Spinal cord (tissue), 10 donors: ENCODE data around the gene LSG1. TPM values are rescaled to one million over a fixed set of nuclear protein-coding genes. Genes with fewer than 3 reads are reported as not detected.

Experiments
- DNase-seq, 6 donors: peaks; one replicate each; pipeline versions ENCODE4 v3.0.0 to v3.0.0-alpha.2; 2013 to 2015; ENCODE audit warnings: low spot score in 6 of 6, low read depth in 4 of 6
- H3K27ac ChIP-seq: one replicate; pipeline ENCODE4 v1.5.1; 2013; ENCODE audit warnings: low read depth, low read length, control low read depth
- H3K27me3 ChIP-seq: one replicate; pipeline ENCODE4 v1.6.1; 2013; ENCODE audit warnings: low read length; ENCODE audit not compliant: control insufficient read depth, insufficient read depth
- H3K36me3 ChIP-seq: one replicate; pipeline ENCODE4 v1.6.1; 2013; ENCODE audit warnings: low read length; ENCODE audit not compliant: control insufficient read depth, insufficient read depth
- H3K4me1 ChIP-seq: one replicate; pipeline ENCODE4 v1.6.1; 2013; ENCODE audit warnings: low read length; ENCODE audit not compliant: control insufficient read depth, insufficient read depth
- H3K4me3 ChIP-seq: one replicate; pipeline ENCODE4 v1.5.1; 2013; ENCODE audit warnings: low read depth, low read length, control low read depth
- H3K9me3 ChIP-seq: one replicate; pipeline ENCODE4 v1.6.1; 2013; ENCODE audit warnings: low read length; ENCODE audit not compliant: control insufficient read depth, insufficient read depth
- WGBS: methylation state at CpG from one replicate; pipeline ENCODE4 v1.1.5; 2013; ENCODE audit warnings: missing lambda C conversion rate; ENCODE audit not compliant: insufficient coverage; 5-methylcytosine and 5-hydroxymethylcytosine counted together
- polyA plus RNA-seq, 2 donors: library from polyadenylated mRNA; unstranded; fragments of 120-200 nt; gene quantifications; one replicate each; pipeline ENCODE4 v1.2.1, GENCODE V29; 2013; ENCODE audit not compliant: insufficient read length in 2 of 2
- total RNA-seq, 2 donors: library from RNA; depleted of rRNA in 1 of 2; stranded (reverse); fragments of 120-200 nt in 1 of 2; fragments of >200 nt in 1 of 2; gene quantifications; one replicate each; pipeline versions ENCODE4 v1.2.3 to v1.2.4, GENCODE V29; 2013 to 2014
- donor health status: healthy.

Gene LSG1
- total and polyA plus RNA-seq, 4 donors = 33.2 to 38.6 (median 36.1) TPM

DNA sequence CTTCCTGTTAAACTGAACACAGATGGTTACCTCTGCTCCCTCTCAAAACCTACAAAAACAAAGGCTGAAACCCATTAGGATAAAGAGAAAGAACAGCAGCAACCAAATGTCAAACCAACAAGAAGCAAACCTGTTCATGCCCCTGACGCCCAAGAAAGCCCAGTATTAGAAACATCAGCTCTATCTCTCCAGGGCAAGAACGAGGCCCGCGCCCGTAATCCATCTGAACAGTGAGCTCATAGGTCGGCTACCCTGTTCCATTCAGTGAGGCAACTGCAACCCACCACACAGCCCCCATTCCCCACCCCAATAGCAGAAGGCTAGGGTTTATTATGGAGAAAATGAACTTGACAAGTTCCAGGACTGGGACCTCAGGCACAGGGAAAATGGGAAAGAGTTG lies 10.0 kb downstream of the LSG1 start:
- no peak for DNase-seq
- no peak overlapping the region for H3K4me3 ChIP-seq
- no peaks in the 10 kb centered on the region for H3K4me1 ChIP-seq
- H3K27ac ChIP-seq = no peak overlapping the region
- WGBS = 90% methylated on average over 4 of the region's 6 CpGs
- H3K27me3 ChIP-seq = no peaks in the 10 kb centered on the region
- H3K36me3 ChIP-seq = peaks cover 25% of the 10 kb centered on the region
- no peaks in the 10 kb centered on the region for H3K9me3 ChIP-seq

DNA sequence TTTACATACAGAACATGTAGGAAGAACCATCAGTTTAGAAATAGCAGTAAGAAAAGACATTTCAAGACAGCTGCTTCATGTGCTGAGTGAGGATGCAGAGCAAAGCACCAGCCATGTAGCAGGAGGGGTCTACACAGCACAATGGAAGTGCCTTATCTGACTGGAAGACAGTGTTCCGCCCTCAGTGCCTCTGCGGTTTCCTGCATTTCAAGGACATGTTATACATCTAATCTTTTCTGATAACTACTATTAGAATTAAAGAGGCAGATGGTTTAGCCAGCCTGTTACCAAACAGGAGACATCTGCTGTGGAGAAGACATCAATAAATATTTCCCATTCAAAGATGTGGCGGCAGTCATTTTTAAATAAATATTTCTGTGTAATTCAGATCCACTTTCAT lies 10.6 kb downstream of the LSG1 start:
- WGBS = no CpG with 5 or more reads among the region's 3 CpGs
- Histone ChIP-seq H3K36me3 (peaks cover 25% of the 10 kb centered on the region), H3K27ac (no peak overlapping the region), H3K9me3 (no peaks in the 10 kb centered on the region), H3K4me1 (no peaks in the 10 kb centered on the region), H3K4me3 (no peak overlapping the region), H3K27me3 (no peaks in the 10 kb centered on the region)
- DNase-seq = peak in 1 of 6 donors; percentile 6

DNA sequence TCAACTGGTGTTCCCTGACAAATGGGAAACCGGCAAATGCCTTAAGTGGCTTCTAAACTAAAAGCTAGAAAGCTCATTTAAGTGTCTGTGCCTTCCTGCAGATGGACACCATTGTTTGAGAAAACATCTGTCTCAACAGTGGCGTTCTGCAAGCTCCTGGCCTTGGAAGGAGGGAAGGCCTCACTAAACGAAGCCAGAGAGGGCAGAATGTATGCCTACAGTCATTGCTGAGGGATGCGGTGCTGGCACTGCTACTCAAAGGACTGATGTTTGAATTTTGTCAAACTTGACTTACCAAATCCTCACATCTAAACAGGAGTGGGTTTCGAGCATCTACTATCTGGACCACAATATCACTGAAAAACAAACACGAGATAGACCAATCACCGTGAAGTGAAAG lies 12.2 kb downstream of the LSG1 start:
- no peak overlapping the region for H3K4me3 ChIP-seq
- whole genome bisulfite sequencing = 76% methylated on average over 4 of the region's 7 CpGs
- DNase-seq = no peak
- no peaks in the 10 kb centered on the region for H3K4me1 ChIP-seq
- H3K27ac ChIP-seq = no peak overlapping the region
- no peaks in the 10 kb centered on the region for H3K9me3 ChIP-seq
- H3K36me3 ChIP-seq = peaks cover 22% of the 10 kb centered on the region
- H3K27me3 ChIP-seq = no peaks in the 10 kb centered on the region

DNA sequence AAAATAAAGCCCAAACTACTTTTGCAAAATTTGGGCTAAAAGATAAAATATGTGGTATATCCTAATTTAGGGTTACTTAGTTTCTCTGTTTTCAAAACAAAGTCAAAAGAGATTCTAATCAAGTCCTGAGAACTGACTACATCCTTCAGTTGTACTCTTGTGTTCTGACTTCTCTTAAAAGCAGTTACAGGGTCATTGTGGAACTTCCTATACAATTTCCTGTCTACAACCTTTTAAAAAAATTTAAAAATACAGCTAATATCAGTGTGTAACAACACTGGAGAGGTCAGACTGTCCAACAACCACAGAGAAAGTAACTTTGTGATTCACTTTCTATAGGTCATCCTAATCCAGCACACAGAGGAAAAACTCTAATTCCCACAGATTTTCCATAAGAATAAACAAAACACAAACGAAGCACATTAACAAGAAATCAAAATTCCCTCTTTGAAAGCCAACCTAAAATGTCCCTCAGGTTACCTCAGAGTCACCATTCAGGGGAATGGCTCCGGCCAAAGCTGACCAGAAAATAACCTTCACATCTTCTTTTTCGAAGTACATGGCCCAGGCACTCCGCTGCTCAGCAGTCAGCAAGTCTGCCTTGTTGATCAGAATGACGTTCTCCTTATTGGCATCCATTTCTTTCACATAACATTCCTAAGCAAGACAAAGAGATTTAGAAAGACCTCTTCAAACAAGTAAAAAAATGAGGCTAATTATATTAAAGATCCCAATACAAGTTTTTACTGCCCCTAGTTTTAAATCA lies 13.3 kb downstream of the LSG1 start:
- Histone ChIP-seq H3K4me3 (no peak overlapping the region), H3K4me1 (no peaks in the 10 kb centered on the region), H3K27ac (no peak overlapping the region), H3K36me3 (peaks cover 16% of the 10 kb centered on the region), H3K9me3 (no peaks in the 10 kb centered on the region), H3K27me3 (no peaks in the 10 kb centered on the region)
- WGBS = 81% methylated on average over 5 of the region's 5 CpGs
- DNase-seq = no peak

DNA sequence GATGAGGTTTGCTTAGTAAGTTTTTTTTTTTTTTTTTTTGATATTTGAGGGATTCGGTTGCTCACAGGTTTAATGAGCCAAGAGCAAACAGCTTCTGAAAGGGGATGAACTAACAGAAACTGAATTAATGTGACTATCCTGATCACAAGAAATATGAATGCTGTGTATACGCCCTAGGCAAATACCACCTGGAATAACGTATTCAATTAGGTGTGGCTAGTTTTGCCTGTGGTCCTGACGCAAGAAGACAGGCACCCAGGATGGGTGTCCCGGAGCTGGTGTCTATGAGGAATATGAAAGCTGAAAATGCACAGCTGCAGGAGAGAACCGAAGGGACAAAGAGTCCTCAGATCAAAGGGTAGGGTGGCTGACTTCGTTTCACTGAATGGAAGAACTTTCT lies 14.6 kb downstream of the LSG1 start:
- H3K27me3 ChIP-seq = no peaks in the 10 kb centered on the region
- H3K4me1 ChIP-seq = no peaks in the 10 kb centered on the region
- no peak for DNase-seq
- no peak overlapping the region for H3K4me3 ChIP-seq
- no peaks in the 10 kb centered on the region for H3K9me3 ChIP-seq
- no peak overlapping the region for H3K27ac ChIP-seq
- WGBS = 70% methylated on average over 6 of the region's 7 CpGs
- peaks cover 28% of the 10 kb centered on the region for H3K36me3 ChIP-seq

DNA sequence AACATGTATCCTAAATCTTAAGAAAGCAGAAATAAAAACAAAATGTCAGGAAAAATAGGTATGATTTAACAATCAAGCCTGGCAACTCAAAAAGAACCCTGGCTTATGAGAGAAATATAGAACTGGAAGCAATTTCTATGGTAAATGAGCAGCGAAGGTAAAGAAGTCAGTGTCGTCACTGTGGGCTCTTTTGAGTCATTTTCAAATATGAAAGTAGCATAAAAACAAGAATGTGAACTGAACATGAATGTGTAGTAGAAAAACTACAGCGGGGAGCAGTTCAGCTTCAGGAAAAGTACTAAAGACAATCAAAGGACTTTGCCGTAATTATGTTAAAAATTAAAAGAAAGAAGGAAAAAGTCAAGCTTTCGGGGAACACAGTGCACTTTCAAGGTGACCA lies 17.5 kb downstream of the LSG1 start:
- Histone ChIP-seq H3K27me3 (no peaks in the 10 kb centered on the region), H3K9me3 (no peaks in the 10 kb centered on the region), H3K27ac (no peak overlapping the region), H3K4me3 (no peak overlapping the region), H3K36me3 (peaks cover 35% of the 10 kb centered on the region), H3K4me1 (no peaks in the 10 kb centered on the region)
- 97% methylated on average over 4 of the region's 5 CpGs for WGBS
- DNase-seq = no peak

DNA sequence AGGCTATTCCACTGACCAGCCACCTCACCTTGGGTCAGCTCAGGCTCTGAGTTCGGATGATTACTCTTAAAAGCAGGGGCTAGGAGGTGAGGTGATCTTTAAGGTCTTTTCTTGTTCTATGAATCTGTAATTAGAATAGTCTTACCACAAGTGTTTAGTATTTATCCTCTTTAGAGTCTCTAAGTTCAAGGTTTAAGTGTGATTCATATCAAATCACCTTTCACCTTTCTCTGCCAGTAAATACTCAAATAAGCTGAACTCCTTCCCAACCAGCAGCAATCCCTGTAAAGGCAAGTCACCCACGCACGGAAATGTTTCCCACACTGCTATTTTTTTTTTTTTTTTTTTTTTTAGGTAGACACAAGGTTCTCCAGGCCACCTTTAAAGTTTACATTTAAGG lies 24.2 kb downstream of the LSG1 start:
- Histone ChIP-seq H3K9me3 (no peaks in the 10 kb centered on the region), H3K27ac (no peak overlapping the region), H3K4me3 (no peak overlapping the region), H3K4me1 (no peaks in the 10 kb centered on the region), H3K27me3 (no peaks in the 10 kb centered on the region), H3K36me3 (peaks cover 36% of the 10 kb centered on the region)
- no peak for DNase-seq
- no CpG with 5 or more reads among the region's 3 CpGs for WGBS

DNA sequence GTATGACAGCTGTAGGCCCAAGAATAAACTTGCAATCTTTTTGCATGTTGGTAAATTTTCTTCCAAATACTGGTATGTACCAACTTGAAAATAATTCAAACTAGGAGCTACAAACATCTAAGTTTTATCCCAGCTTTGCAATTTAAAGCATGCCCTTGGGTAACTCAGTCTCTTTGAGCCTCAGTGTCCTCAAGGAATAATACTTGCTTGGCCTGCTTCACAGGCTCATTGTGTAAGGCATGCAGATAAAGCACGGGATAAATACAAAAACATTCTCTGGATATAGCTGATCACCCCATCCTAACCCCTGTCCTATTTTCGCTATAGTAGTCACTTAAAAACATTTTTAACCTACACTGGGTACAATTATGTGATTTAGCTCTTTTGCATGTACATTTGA lies 29.2 kb downstream of the LSG1 start:
- Histone ChIP-seq H3K27ac (no peak overlapping the region), H3K4me1 (peaks cover 5% of the 10 kb centered on the region), H3K4me3 (no peak overlapping the region), H3K27me3 (no peaks in the 10 kb centered on the region), H3K36me3 (peaks cover 34% of the 10 kb centered on the region), H3K9me3 (no peaks in the 10 kb centered on the region)
- DNase-seq = no peak
- WGBS = 100% methylated on average over 1 of the region's 2 CpGs

DNA sequence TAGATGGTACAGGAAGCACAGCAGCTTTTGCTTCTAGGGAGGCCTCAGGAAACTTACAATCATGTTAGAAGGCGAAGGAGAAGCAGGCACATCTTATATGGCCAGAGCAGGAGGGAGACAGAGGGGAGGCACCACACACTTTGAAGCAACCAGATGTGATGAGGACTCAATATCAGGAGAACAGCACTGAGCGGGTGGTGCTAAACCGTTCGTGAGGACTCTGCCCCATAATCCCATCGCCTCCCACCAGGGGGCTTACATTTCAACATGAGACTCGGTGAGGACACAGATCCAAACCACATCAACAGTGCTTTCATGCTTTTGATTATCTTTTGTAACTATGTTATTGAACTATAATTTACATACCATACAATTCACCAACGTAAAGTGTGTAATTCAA lies 31.2 kb downstream of the LSG1 start:
- Histone ChIP-seq H3K9me3 (no peaks in the 10 kb centered on the region), H3K27ac (no peak overlapping the region), H3K36me3 (peaks cover 33% of the 10 kb centered on the region), H3K4me1 (peaks cover 5% of the 10 kb centered on the region), H3K27me3 (no peaks in the 10 kb centered on the region), H3K4me3 (no peak overlapping the region)
- WGBS = 90% methylated on average over 2 of the region's 7 CpGs
- no peak for DNase-seq

DNA sequence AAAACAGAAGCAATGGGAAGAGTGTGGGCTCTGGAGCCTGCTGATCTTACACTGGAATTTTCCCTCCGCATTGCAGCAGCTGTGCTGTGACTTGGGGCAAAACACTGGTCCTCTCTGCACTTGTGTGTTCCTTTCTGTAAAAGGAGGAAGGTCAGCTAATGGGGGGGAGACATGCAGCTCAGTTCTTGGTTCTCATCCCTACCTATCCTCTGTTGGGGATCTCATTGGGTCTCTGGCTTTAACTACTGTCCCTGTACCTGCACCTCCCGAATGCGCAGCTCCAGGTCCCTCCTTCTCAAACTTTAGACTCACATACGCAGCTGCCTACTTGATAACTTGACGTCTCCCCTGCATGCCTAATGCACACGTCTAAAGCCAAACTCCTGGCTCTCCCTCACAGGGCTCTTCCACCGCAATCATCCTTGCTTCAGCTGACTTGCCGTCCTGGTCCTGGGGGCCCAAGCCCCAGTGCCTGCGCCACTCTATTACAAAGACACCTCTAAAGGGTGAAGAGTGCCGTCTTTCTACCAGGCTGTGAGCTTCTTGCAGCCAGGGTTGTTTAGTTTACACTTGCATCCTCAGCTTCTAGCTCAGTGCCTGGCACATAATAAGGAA lies 32.9 kb downstream of the LSG1 start:
- 91% methylated on average over 8 of the region's 10 CpGs for WGBS
- no peak for DNase-seq
- no peak overlapping the region for H3K4me3 ChIP-seq

More for the DNA sequence above, 32.9 kb downstream of the LSG1 start:
- Histone ChIP-seq H3K36me3 (peaks cover 27% of the 10 kb centered on the region), H3K4me1 (peaks cover 5% of the 10 kb centered on the region), H3K9me3 (no peaks in the 10 kb centered on the region), H3K27me3 (no peaks in the 10 kb centered on the region), H3K27ac (no peak overlapping the region)
